CD4-positive, CD25-positive, alpha-beta regulatory T cell (primary cell): Measurements from ENCODE around the gene ADARB1. TPM values are rescaled to one million over a fixed set of nuclear protein-coding genes. Genes with fewer than 3 reads are reported as not detected.
"Not testable (repeated sequence)": the region's sequence is repeated elsewhere in the genome, so short reads cannot be mapped to it uniquely, and the experiment has no call there.

ENCODE experiments used
- ATAC-seq, 2 donors: fragments of 150-1000 bp; cut with Tn5 transposase; one replicate each; pipeline ENCODE4 v1.10.0; 2021; ENCODE audit warnings: low read depth in 2 of 2, moderate number of reproducible peaks in 2 of 2, moderate library complexity in 1 of 2
- DNase-seq, 3 donors: peaks; one replicate each; pipeline versions ENCODE4 v3.0.0 to v3.0.0-alpha.2; 2012 to 2022; ENCODE audit warnings: mixed read lengths in 1 of 3
- H3K27ac ChIP-seq: one replicate; pipeline ENCODE4 v1.7.0; 2013; ENCODE audit warnings: mild to moderate bottlenecking, low read length; ENCODE audit not compliant: insufficient read depth, poor library complexity, severe bottlenecking
- H3K27me3 ChIP-seq: one replicate; pipeline ENCODE4 v1.7.0; 2013; ENCODE audit warnings: low read length; ENCODE audit not compliant: control insufficient read depth, insufficient read depth
- H3K36me3 ChIP-seq: one replicate; pipeline ENCODE4 v1.7.0; 2013; ENCODE audit warnings: mild to moderate bottlenecking, low read length, moderate library complexity; ENCODE audit not compliant: control insufficient read depth, insufficient read depth
- H3K4me1 ChIP-seq: 2 replicates; pipeline ENCODE4 v1.7.0; 2013; ENCODE audit warnings: mild to moderate bottlenecking, low read length; ENCODE audit not compliant: insufficient read depth, control insufficient read depth, poor library complexity, severe bottlenecking
- H3K4me3 ChIP-seq: one replicate; pipeline ENCODE4 v1.7.0; 2013; ENCODE audit warnings: low read depth, mild to moderate bottlenecking, low read length, moderate library complexity
- H3K9me3 ChIP-seq, 2 experiments: 1 replicate in 1 of 2; 2 replicates in 1 of 2; pipeline ENCODE4 v1.7.0; 2013; ENCODE audit warnings: low read length in 2 of 2, mild to moderate bottlenecking in 1 of 2, moderate library complexity in 1 of 2; ENCODE audit not compliant: control insufficient read depth in 2 of 2
- H3K27ac Mint-ChIP-seq, 3 donors: one replicate each; pipeline ENCODE4 v1.8.0; 2020 to 2022; ENCODE audit warnings: mild to moderate bottlenecking in 3 of 3, mixed read lengths in 3 of 3, moderate library complexity in 2 of 3
- H3K27me3 Mint-ChIP-seq: one replicate; pipeline ENCODE4 v1.8.0; 2022; ENCODE audit warnings: mild to moderate bottlenecking, mixed read lengths
- H3K36me3 Mint-ChIP-seq: one replicate; pipeline ENCODE4 v1.8.0; 2020; ENCODE audit warnings: mixed read lengths
- H3K4me1 Mint-ChIP-seq, 4 donors: one replicate each; pipeline ENCODE4 v1.8.0; 2020 to 2022; ENCODE audit warnings: mixed read lengths in 4 of 4, mild to moderate bottlenecking in 1 of 4
- H3K4me3 Mint-ChIP-seq, 4 donors: one replicate each; pipeline ENCODE4 v1.8.0; 2020 to 2022; ENCODE audit warnings: mild to moderate bottlenecking in 4 of 4, mixed read lengths in 4 of 4, moderate library complexity in 3 of 4
- H3K9me3 Mint-ChIP-seq, 7 donors: one replicate each; pipeline ENCODE4 v1.8.0; 2020 to 2022; ENCODE audit warnings: mixed read lengths in 7 of 7, mild to moderate bottlenecking in 3 of 7, moderate library complexity in 2 of 7
- polyA plus RNA-seq, 4 donors: library from polyadenylated mRNA; unstranded; fragments of 300-500 nt; fragmentation: Illumina TruSeq; gene quantifications; one replicate each; pipeline ENCODE4 v1.2.3, GENCODE V29; 2021
- total RNA-seq: library from RNA; stranded (reverse); gene quantifications from one replicate; pipeline ENCODE4 v1.2.3, GENCODE V29; 2022

ADARB1 gene
- total and polyA plus RNA-seq, 5 donors from 2014 or later: 2.8 to 52.9 (median 5.6) TPM

DNA sequence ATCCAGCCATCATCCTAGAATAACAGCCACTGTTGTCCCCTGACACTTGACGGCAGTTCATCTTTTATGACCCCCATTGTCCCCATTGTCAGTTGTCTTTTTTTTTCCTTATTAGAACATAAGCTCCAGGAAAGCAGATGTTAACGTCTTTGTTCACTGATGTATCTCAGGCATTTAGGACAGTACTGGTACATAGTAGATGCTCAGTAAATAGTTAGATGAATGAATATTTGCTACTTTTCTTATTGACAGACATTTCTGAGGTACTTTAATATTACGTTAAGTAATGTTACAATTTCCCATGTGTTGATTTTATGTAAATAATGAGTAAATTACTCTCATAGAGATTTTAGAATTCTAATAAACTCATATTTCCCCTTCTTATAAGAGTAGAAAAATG lies 69.5 kb downstream of the ADARB1 start:
- Histone ChIP-seq H3K27ac (no peak overlapping the region), H3K4me3 (no peak overlapping the region), H3K4me1 (no peaks in the 10 kb centered on the region), H3K9me3 (no peaks in the 10 kb centered on the region), H3K27me3 (no peaks in the 10 kb centered on the region), H3K36me3 (peaks cover 14% of the 10 kb centered on the region)
- DNase-seq (no peak), ATAC-seq (no peak)
- Mint-ChIP-seq H3K4me3 (no peak overlapping the region), H3K9me3 (peaks cover 0 to 2% (median 0%) of the 10 kb centered on the region in 7 donors), H3K4me1 (peaks cover 4 to 15% (median 10%) of the 10 kb centered on the region in 4 donors), H3K27ac (peak overlapping the region in 2 of 3 donors; percentile 39 to 44), H3K36me3 (peaks cover 33% of the 10 kb centered on the region), H3K27me3 (no peaks in the 10 kb centered on the region)

DNA sequence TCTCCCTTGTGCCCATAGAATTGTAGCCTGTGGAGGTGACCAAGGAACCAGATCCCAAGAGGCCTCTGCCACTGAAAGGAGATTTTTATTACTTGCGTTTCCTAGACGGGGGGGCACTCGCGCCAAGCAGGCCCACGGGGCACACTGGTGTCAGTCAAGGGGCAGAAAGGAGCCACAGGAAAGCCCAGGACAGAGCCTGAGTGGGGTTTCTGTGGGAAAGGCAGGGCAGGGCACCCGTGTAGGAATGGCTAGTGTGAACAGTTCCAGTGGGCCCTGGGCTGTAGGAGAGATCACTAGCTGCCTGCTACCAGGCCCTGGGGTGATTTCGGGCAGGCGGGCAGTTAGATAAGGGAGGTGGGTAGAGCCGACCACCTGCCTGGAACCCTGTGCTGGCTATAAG lies 70.8 kb downstream of the ADARB1 start:
- H3K36me3 Mint-ChIP-seq: peaks cover 36% of the 10 kb centered on the region
- H3K27ac Mint-ChIP-seq: no peak overlapping the region
- H3K27me3 Mint-ChIP-seq: no peaks in the 10 kb centered on the region
- no peaks in the 10 kb centered on the region for H3K9me3 ChIP-seq
- H3K4me3 ChIP-seq: no peak overlapping the region
- ATAC-seq: no peak
- peaks cover 0 to 20% (median 8%) of the 10 kb centered on the region in 4 donors for H3K4me1 Mint-ChIP-seq
- peaks cover 14% of the 10 kb centered on the region for H3K36me3 ChIP-seq
- no peak overlapping the region for H3K4me3 Mint-ChIP-seq
- H3K9me3 Mint-ChIP-seq: peaks cover 0 to 2% (median 0%) of the 10 kb centered on the region in 7 donors
- no peaks in the 10 kb centered on the region for H3K27me3 ChIP-seq
- H3K27ac ChIP-seq: no peak overlapping the region
- no peak for DNase-seq
- H3K4me1 ChIP-seq: no peaks in the 10 kb centered on the region

DNA sequence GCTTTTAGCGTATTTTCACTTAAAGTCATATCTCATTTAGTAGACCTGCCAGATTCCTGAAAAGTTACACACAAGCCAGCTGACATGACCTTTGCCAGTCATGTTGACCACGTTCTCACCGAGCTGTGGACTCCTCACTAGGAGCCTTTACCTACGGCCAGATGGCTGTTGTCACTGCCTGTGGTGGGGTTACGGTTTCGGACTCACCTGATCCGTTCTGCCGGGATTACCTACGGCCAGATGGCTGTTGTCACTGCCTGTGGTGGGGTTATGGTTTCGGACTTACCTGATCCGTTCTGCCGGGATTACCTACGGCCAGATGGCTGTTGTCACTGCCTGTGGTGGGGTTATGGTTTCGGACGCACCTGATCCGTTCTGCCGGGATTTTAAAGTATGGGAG lies 71.5 kb downstream of the ADARB1 start:
- peak overlapping the region in 1 of 3 donors; percentile 38 for H3K27ac Mint-ChIP-seq
- not testable (repeated sequence) for H3K4me1 ChIP-seq, H3K4me3 Mint-ChIP-seq, H3K27ac ChIP-seq, H3K4me3 ChIP-seq, H3K27me3 Mint-ChIP-seq, H3K27me3 ChIP-seq, H3K9me3 ChIP-seq, ATAC-seq, H3K9me3 Mint-ChIP-seq, DNase-seq
- peaks cover 0 to 18% (median 5%) of the 10 kb centered on the region in 4 donors for H3K4me1 Mint-ChIP-seq
- peaks cover 14% of the 10 kb centered on the region for H3K36me3 ChIP-seq
- H3K36me3 Mint-ChIP-seq: peaks cover 36% of the 10 kb centered on the region

DNA sequence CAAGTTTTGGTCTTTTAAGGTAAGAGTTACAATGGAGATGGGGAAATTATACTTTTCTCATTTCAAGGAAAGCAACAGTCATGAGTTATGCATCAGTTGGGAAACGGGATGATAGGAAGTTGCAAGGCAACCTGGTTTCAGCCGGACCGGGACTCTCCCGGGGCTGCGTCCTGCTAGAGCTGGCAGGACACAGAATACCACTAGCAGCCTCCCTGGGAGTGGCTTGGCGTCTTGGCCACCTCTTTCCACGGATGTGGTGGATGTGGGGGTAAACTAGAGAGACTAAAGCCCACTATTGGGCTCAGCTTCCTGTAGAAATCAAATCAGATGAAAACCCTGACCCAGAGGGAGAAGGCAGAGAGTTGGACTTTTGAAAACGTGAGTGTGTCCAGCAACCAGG lies 71.9 kb downstream of the ADARB1 start:
- Histone ChIP-seq H3K27ac (no peak overlapping the region), H3K27me3 (no peaks in the 10 kb centered on the region), H3K9me3 (no peaks in the 10 kb centered on the region), H3K36me3 (peaks cover 14% of the 10 kb centered on the region), H3K4me1 (no peaks in the 10 kb centered on the region), H3K4me3 (no peak overlapping the region)
- Mint-ChIP-seq H3K27ac (peak overlapping the region in 1 of 3 donors; percentile 38), H3K27me3 (no peaks in the 10 kb centered on the region), H3K4me3 (no peak overlapping the region), H3K36me3 (peaks cover 36% of the 10 kb centered on the region), H3K4me1 (peaks cover 0 to 21% (median 6%) of the 10 kb centered on the region in 4 donors), H3K9me3 (peaks cover 0 to 2% (median 0%) of the 10 kb centered on the region in 7 donors)
- no peak for DNase-seq
- no peak for ATAC-seq

DNA sequence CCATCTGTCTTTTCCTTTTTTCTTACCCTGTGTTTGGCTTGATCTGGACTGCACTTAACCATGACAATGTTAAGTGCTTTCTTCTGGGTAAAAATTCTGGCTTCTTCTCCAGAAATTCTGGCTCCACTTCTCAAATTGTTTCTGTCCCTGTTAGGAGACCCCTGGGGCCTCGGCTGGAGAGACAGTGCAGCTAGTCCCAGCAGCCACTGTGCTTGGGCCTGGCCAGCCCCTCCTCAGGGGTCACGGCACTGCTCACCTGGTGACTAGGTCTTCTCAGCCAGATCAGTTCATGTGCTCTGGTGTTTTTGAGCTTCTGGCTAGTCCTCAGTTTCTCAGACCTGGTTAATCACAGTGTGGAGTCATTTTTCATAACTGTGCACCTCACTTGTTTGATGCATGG lies 72.4 kb downstream of the ADARB1 start:
- Histone ChIP-seq H3K27ac (no peak overlapping the region), H3K27me3 (no peaks in the 10 kb centered on the region), H3K4me3 (no peak overlapping the region), H3K9me3 (no peaks in the 10 kb centered on the region), H3K36me3 (peaks cover 14% of the 10 kb centered on the region), H3K4me1 (no peaks in the 10 kb centered on the region)
- Mint-ChIP-seq H3K4me3 (no peak overlapping the region), H3K9me3 (peaks cover 0 to 2% (median 0%) of the 10 kb centered on the region in 7 donors), H3K27ac (no peak overlapping the region), H3K36me3 (peaks cover 36% of the 10 kb centered on the region), H3K27me3 (no peaks in the 10 kb centered on the region), H3K4me1 (peaks cover 5 to 25% (median 8%) of the 10 kb centered on the region in 4 donors)
- ATAC-seq (no peak), DNase-seq (no peak)

DNA sequence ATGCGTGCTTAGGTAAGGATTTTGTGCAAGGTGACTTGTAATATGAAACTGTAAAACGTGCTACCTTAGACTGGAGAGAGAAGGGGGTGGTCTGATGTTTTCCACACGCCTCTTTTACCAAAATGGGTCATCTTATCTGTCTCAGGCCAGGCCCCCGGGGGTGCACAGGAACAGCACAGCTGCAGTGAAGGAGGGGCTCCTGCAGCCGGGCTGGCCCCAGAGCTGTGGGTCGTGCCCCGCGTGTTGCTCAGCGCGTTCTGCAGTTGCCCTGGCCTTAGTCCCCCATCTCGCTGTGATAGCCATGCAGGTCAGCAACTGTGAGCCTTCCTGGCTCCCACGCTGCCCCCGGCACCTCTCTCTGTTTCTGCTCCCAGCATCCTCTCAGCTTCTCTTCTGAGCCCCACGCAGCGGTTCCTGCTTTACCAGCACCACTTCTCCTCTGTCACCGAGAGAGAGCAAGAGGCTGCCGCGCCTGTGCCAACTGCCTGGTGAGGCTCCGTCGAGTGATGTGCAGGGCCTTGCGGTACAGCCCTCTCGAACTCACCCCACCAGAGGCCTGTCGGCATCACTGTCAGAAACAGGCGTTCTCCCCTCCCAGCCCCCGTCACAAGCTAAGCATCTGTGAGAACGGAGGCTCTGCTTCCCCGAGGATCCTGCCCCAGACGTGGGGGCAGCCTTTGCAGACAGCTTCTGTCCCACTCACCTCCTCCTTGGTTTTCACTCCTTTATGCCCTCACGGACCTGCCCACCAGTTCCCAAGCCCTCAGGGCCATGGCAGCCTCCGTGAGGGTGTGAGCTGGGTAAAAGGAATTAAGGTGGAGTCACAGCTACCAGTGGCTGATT lies 73.3 kb downstream of the ADARB1 start:
- DNase-seq (no peak), ATAC-seq (no peak)
- H3K4me3 Mint-ChIP-seq: no peak overlapping the region
- H3K4me3 ChIP-seq: no peak overlapping the region
- H3K4me1 Mint-ChIP-seq: peaks cover 12 to 30% (median 17%) of the 10 kb centered on the region in 4 donors
- H3K27ac ChIP-seq: no peak overlapping the region
- no peaks in the 10 kb centered on the region for H3K27me3 ChIP-seq
- peaks cover 5% of the 10 kb centered on the region for H3K4me1 ChIP-seq
- H3K9me3 ChIP-seq: no peaks in the 10 kb centered on the region
- H3K36me3 Mint-ChIP-seq: peaks cover 36% of the 10 kb centered on the region
- no peaks in the 10 kb centered on the region for H3K27me3 Mint-ChIP-seq
- H3K27ac Mint-ChIP-seq: peak overlapping the region in 1 of 3 donors; percentile 62
- peaks cover 14% of the 10 kb centered on the region for H3K36me3 ChIP-seq
- H3K9me3 Mint-ChIP-seq: peaks cover 0 to 2% (median 0%) of the 10 kb centered on the region in 7 donors

DNA sequence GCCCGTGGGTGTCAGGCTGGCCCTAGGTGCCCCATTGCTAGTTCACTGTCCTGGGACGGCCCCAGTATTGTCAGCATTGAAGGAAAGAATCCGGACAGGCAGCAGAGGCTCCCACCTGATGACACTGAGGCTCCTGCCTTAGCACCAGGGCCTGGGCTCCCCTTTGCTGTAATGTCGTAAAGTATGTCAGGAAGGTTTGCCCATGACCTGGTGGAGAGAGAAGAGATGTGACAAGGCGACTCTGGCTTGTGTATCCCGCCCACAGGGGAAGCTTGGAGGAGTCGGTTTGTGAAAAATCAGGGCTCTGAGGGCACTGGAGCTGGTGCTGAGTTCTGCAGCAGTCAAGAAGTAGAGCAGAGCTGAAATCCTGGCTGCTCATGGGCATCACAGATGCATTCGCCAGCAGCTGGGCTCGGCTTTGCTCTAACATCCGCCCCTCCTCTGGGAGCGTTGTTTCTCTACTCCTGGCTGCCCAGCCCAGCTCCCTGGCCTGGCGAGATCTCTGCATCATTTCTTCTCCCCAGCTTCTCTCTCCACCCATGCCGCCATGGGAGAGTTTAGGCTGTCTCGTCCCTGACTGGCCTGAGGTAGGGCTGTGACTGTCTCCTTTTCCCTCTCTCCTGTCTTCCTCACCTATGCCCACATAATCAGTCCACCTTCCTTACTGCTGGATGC lies 74.1 kb downstream of the ADARB1 start:
- H3K4me1 ChIP-seq: peaks cover 12% of the 10 kb centered on the region
- no peaks in the 10 kb centered on the region for H3K9me3 ChIP-seq
- H3K36me3 ChIP-seq: peaks cover 14% of the 10 kb centered on the region
- no peak overlapping the region for H3K27ac ChIP-seq
- H3K4me3 ChIP-seq: no peak overlapping the region
- peaks cover 0 to 2% (median 0%) of the 10 kb centered on the region in 7 donors for H3K9me3 Mint-ChIP-seq
- H3K27me3 Mint-ChIP-seq: no peaks in the 10 kb centered on the region
- H3K36me3 Mint-ChIP-seq: peaks cover 32% of the 10 kb centered on the region
- peaks cover 12 to 30% (median 22%) of the 10 kb centered on the region in 4 donors for H3K4me1 Mint-ChIP-seq
- H3K4me3 Mint-ChIP-seq: peak overlapping the region in 1 of 4 donors; percentile 21
- DNase-seq: no peak
- H3K27me3 ChIP-seq: no peaks in the 10 kb centered on the region
- no peak for ATAC-seq
- H3K27ac Mint-ChIP-seq: peak overlapping the region in 2 of 3 donors; percentile 44 to 71
